C1 segment of cervical spinal cord (tissue), 14 donors: ENCODE data around the gene MAP3K15.

Experiments
- DNase-seq, 14 donors: peaks; one replicate each; lab custom pipeline; 2025; lab: John Stamatoyannopoulos, UW

The MAP3K15 gene

DNA sequence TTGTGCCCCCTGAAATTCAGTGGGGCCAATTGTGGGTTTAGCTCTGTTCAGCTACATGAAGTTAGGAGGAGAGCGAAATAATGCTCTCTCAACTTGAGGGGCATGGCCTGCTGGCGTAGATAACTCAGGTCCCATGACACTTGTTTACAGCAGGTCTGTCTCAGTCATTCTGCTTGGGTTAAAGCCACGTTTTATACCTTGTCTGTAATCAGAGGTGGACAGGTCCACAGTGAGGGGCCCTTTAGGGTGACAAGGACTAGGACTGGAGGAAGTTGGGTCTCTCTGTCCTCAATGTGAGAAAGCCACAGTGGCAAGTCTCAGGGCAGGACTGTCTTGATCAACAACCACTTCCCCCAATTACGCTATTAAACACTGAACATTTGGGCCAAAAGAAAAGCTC, 122.6 kb downstream of the MAP3K15 start:
- no peak for DNase-seq

- DNase-seq = no peak
Observed at GRCh38 chrX:19392078-19392477, 123.2 kb downstream of the MAP3K15 start.

DNA sequence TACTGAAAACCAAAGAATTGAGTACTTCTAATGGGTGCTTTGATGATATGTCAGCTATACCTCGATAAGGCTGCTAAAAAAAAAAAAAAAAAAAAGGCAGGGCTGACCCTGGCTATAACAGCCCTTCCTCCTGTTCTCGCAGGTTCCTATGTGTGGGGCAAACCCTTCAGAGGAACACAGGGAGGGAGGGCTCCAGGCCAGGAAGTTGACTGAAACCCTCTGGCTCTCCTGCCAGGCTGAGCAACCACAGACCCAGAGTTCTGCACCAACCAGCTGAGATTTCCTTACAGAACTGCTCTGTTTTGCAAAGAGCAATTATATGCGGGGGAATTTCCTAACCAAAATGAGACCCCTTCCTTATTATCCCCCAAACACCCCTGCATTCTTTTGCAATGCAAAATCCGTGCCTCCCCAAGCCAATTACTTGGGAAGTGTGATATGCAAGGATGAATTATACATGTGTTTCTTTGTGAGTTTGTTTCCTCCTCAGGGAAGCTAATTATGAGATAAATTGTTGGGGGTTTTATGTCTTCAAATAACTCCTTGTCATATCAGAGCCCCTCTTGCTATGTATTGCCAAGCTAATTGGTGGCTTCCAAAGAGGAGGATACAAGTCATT, 126.0 kb downstream of the MAP3K15 start:
- no peak for DNase-seq

DNA sequence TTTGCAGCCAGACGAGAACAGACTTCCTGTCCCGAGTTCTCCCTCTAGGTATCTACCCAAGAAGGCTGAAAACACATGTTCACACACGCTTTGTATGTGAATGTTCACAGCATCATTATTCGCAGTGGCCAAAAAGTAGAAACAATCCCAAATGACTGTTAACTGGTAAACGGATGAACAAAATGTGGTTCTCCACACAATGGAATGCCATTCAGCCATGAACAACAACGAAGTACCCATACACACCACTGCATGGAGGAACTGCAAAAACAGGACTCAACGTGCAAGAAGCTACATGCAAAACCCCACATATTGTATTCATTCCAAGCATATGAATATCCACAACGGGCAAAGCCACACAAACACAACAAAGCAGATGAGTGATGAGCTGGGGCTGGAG, 126.6 kb downstream of the MAP3K15 start:
- DNase-seq = no peak

DNA sequence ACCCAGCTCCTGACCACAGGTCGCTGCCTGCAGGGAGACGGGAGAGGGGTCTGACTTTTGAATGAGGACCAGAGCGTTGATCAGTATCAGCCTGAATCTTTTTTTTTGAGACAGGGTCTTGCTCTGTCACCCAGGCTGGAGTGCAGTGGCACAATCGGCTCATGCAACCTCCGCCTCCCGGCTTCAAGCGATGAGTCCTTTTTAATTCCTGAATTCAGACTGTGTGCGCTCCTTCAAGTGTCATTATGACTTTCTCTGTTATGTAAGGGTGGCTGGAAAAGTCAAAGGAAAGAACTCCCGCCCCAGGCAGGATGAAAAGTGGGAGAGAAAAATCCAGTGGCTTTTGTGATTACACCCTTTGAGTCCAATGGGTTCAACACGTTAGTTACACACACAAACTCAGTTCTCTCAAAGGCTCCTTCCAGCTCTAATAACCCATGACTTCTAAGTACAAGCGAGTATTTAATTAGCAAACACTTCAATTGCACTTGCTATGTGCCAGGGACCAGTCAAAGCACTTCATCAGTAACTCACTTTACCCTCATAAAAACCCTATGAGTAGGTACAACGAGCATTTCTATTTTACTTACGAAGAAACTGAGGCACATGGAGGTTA, 127.1 kb downstream of the MAP3K15 start:
- DNase-seq = no peak

- no peak for DNase-seq
Observed at GRCh38 chrX:19386679-19387078, 128.6 kb downstream of the MAP3K15 start.

- peak in 7 of 14 donors; percentile 1 to 24 (median 3) for DNase-seq
Observed at GRCh38 chrX:19382555-19383145, 132.7 kb downstream of the MAP3K15 start.

- no peak for DNase-seq
Observed at GRCh38 chrX:19381326-19381725, 134.0 kb downstream of the MAP3K15 start.

DNA sequence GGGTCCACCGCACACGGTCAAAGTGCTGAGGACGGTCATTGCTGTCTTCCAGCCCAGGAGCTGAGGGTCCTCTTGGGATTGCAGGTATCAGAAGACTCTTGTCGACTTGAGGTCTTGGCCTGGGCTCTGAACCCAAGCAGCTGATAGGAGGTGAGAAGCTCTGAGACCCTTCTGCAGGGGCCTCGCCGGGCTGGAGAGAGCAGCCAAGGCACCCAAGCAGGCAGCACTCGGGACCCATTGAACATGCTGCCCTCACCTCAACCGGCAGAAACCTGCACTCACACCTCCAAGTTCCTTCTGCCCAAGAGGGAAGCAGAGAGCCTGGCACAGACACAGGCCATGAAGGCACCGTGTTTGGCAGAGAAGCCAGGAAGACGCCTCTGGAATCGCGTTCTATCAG, 137.5 kb downstream of the MAP3K15 start:
- DNase-seq = no peak

DNA sequence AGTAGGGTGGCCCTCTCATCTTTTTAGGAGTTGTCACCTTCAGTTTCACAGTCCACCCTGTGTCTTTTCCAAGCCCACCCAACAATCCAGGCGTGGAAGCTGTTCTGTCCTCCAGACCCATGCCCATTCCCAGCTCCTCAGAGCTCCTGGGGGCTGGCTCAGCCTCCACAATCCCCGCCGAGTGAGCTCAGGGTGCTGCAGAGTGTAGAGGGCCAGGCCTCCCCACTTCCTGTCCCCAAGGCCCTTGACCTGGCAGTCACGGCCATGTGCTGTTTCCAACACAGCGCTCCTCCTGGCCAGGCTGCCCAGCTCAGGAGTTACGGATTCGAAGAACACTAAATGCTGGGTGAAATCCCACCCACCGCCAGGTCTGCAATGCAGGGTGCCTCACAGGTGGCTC, 139.8 kb downstream of the MAP3K15 start:
- DNase-seq = no peak

DNA sequence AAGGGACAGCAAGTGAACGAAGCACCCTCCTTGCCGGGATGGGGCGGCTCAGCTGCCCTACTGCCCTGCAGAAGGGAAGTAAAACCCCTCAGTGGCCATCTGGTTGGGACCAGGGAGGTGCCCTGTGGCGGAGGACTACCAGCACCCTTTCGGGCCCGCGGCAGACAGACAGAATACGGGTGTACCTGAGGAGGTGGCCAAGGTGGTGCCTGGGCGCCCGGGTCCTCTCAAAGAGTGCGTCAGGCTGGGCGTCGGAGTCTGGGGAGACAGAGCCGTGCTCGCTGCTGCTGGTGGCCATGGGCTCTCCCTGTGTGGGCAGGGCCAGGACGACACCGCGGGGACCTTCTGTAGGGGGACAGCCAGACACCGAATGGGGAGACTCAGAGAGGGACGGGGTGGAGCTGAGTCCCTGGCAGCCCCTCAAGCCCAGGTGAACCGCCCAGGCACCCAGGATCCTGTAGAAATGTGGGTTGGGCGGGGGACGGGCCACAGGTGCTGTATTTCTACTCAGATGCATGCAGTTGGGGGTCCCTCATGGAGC, 141.9 kb downstream of the MAP3K15 start:
- no peak for DNase-seq

DNA sequence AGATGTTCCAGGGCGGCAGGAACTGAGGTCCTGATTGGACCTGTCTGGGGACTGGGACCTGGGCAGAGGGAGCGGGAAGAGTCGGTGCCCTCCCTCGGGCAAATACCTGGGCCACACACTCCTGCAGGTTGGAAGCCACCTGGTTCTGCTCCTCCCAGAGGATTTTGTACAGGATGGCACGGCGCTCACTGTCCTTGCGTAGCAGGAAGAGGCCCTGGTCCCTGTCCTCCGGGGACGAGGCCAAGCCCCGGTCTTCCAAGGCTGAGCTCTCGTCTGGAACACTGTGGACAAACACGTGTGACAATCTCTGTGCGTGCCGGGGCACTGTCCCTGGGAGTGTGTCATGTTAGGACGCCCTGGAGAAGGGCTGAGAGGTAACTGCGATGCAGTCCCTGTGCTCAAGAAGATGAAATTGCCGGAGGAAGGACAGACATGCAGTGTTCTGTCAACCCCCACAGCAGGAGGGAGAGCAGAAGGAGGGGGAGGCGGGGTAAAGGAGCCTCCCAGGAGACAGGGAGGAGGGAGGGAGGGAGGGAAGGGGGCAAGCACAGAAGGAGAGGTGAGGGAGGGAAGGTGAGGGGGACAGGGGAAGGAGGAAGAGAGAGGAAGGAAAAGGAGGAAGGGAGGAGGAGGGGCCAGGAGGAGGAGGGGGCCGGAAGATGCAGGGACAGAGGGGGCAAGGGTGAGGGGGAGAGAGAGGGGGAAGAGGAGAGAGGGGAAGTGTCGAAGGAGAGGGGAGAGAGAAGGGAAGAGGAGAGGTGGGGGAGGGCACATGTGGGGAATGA, 142.6 kb downstream of the MAP3K15 start:
- peak in 3 of 14 donors; percentile 4 to 26 (median 4) for DNase-seq

DNA sequence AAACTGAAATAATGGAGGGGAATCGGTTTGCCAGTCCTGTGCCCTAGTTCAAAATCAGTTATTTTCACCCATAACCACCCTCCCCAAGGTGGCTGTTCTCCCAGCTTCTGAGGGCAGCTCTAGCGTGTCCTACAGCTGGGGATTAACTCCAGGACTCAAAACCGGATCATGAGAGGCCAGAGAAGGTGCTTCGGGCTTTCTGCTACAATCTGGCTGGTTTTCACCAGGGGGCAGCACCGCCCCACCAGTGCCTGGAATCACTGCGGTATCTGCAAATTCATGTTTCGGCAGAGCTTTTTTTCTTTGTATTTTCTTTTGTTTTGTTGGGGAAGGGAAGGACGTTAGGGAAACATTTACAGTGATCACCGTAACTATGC, 143.2 kb downstream of the MAP3K15 start:
- DNase-seq = peak in 10 of 14 donors; percentile 0 to 42 (median 16)

- DNase-seq = no peak
Observed at GRCh38 chrX:19370061-19370460, 145.2 kb downstream of the MAP3K15 start.

DNA sequence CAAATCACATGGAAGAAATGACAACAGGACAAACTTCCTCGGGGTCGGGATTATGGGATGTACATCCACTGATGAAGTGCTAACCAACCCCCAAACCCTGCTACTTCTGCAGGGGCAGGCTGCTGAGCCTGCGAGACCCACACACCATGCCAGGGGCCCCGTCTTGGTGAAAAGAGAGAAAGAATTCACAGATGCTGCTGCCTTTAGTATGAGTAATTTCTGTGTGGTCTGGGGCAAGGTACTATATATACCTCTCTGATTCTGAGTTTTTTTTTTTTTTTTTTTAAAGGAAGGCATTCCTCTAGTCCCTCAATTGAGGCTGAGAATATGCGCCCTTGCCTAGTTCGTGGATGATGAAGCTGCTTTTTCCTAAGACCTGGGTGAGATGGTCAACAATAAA, 146.7 kb downstream of the MAP3K15 start:
- no peak for DNase-seq

DNA sequence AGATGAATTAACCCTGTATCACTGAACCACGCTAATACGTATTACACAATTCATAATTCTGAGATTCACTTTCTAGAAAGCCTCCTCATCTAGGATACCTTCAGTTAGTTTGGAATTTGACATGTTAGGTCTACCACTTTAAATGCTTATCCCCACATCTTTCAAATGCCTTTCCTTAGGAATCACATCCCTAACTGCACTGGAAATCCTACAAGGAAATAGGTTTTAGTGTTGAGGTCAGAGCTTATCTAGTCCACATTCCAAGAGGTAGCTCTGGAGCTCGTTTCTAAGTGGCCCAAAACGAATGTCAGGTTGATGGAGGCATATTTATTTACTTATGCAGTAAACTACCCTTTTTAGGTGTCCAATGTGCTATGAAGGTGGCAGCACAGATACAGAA, 153.6 kb downstream of the MAP3K15 start:
- no peak for DNase-seq

- DNase-seq = no peak
Observed at GRCh38 chrX:19360903-19361302, 154.4 kb downstream of the MAP3K15 start.

GRCh38 chrX:19358521-19358920, 156.8 kb downstream of the MAP3K15 start:
- DNase-seq = no peak

DNA sequence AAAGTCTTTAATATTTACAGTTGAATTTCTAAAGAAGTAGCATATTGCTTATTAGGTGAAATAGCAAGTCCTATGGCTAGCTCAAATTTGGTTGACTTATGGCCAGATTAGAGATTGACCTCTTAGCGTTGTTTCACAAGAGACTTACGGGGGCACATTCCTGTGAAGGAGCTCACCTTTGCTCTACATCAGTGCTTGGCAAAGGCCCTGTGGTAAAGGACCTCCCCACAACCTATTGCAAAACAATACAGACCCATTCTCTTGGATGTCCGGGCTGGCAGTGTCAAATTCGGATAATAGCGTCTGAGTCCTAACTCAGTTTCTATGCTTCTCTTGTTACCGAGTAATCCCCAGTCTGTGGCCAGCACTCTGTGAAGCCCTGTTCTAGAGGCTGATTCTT, 160.7 kb downstream of the MAP3K15 start:
- no peak for DNase-seq

DNA sequence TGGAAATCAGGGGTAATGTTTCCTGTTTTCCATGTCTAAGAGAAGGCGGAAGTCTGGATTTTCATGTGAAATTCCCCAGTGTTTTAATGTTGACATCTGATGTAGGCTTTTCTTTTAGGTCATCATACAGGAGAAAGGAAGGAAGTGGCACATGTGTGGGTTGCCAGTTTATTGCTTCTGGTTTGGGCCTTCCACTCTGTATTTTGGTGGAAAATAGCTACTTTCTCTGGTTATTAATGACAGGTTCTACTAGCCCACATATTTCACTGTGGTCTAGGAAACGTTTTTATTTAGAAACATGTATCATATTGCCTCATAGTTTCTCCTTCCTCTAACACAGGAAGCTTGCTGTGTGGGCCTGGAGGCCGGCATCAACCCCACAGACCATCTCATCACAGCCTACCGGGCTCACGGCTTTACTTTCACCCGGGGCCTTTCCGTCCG, 164.3 kb downstream of the MAP3K15 start:
- no peak for DNase-seq

DNA sequence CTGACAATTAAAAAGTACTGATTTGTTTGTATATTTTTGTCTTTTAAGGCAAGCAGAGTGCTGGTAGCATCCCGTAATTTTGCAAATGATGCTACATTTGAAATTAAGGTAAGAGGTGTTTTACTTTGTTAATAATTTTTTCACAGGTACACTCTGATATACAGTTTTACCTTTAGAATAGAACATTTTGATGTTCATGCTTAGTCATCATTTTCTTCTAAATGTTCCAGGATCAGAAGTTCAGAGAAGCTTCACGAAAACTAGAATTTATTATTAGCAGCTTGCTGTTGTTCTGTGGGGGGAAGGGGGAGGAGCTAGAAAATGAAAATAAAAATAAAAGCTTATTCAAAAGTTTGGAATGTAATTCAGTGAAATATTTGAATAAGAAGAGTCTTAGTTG, 166.0 kb downstream of the MAP3K15 start:
- DNase-seq = no peak

GRCh38 chrX:19347916-19348315, 167.4 kb downstream of the MAP3K15 start:
- no peak for DNase-seq
